KBM-7 (cell line): ENCODE data around the gene ACVRL1.

Source experiments
- DNase-seq: peaks from one replicate; pipeline ENCODE4 v3.0.0-alpha.2; 2015
- in situ Hi-C: fragments of 300-500 bp; cut with MboI; formaldehyde crosslinking; loops from 2 replicates; pipeline ENCODE4 v1.14.3; 2020; ENCODE audit warnings: low sequenced_read_pairs, low pct_unique_long_range_greater_than_20kb, mixed read lengths

The ACVRL1 gene

GRCh38 chr12:51951843-51952722 lies 44.8 kb downstream of the ACVRL1 start:
- in situ Hi-C loops, result no loop called here
- no peak for DNase-seq

DNA sequence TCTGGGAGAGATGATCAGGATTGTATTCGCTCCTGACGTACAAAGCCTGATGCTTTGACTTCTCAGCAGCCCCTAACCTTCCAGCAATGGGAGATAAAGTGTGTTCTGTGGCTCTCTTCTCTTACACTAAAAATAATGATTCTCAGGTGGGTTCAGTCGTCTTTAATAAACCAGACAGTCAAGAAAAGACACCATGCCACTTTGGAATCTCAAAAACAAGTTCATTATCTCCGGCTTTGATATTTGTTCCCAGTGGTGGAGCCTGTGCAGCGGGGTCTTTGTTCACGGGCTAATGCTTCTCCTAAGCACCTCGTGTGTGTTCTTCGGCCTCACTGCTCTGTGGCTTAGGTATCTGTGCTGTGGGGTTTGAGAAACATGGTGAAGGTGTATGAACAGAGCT lies 45.8 kb downstream of the ACVRL1 start:
- in situ Hi-C loops, result no loop called here
- DNase-seq, result no peak

DNA sequence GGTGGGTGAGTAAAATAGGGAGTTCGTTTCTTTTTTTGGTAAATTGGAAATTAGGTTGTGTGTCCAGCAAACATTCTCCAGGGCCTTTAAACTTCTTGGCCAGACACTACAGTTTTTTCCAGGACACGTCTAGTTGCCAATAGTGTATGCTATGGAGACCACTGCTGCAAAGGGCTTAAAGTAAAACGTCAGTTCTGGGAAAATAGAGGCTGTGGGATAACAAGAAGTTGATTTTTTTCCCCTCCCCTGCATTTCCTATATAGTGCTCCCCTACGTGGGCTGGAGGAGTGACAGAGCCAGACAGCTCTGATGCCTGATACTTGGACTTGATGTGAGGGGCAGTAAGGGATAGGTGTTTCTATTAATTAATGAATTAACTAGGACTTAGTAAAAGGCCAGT lies 46.6 kb downstream of the ACVRL1 start:
- DNase-seq, result no peak
- in situ Hi-C loops, result no loop called here

- no peak for DNase-seq
- in situ Hi-C loops, result no loop called here
These were observed 47.5 kb downstream of the ACVRL1 start for GRCh38 chr12:51954561-51955361.

DNA sequence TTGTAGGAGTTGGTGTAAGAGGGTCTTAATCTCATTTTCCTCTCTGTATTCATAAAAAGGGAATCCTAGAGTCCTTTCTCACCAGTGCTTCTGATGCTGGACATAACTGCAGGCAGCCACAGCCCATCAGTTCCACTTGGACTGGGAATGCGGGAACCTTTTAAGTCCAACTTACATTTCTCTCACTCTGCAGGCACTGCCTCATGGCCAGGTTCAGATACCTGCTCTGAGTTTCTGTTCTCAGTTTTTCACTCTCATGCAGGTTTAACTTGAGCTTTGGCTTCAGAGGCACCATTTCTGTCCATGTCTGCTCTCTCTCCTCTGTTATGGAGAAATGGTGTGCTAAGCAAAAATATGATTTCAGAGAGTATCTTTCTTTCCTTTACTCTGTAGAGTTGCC lies 48.4 kb downstream of the ACVRL1 start:
- DNase-seq, result no peak
- in situ Hi-C loops, result no loop called here

GRCh38 chr12:51958542-51958941 lies 51.2 kb downstream of the ACVRL1 start:
- in situ Hi-C loops, result no loop called here
- DNase-seq, result no peak

GRCh38 chr12:51959211-51959610 lies 51.9 kb downstream of the ACVRL1 start:
- in situ Hi-C loops, result no loop called here
- DNase-seq, result no peak

- in situ Hi-C loops, result no loop called here
- DNase-seq, result no peak
These were observed 52.6 kb downstream of the ACVRL1 start for GRCh38 chr12:51959921-51960320.

- in situ Hi-C loops, result no loop called here
- DNase-seq, result no peak
These were observed 53.2 kb downstream of the ACVRL1 start for GRCh38 chr12:51960488-51960887.

GRCh38 chr12:51960890-51961289 lies 53.6 kb downstream of the ACVRL1 start:
- no peak for DNase-seq
- in situ Hi-C loops, result no loop called here

DNA sequence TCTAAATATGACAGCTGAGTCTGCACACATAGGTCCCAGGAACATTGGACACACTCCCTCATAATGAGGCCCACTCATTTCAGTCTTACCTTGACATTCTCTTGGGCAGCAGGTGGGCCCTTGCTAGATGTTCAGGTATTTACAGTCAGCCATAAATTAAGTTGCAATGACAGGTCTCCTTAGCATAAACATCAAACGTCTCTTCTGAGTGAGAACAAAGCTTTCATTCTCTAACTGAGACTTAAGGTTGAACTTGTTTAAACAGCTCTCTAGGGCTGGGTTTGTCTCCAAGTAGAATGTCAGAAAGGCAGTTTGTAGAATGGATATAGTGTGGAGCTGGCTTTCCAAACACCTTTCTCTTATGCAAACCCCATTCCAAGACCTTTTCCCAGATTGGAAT lies 54.5 kb downstream of the ACVRL1 start:
- in situ Hi-C loops, result no loop called here
- no peak for DNase-seq

GRCh38 chr12:51962737-51963136 lies 55.4 kb downstream of the ACVRL1 start:
- no peak for DNase-seq
- in situ Hi-C loops, result no loop called here

DNA sequence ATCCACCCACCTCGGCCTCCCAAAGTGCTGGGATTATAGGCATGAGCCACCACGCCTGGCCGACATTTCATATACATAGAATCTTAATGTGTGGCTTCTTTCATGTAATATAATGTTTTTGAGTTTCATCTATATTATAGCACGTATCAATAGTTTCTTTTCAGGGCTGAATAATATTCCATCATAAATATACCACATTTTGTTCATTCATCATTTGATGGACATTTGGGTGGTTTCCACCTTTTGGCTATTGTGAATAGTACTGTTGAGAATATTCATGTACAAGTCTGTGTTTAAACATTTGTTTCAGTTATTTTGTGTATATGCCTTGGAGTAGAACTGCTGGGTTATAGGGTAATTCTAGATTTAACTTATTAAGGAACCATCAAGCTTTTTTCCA lies 56.2 kb downstream of the ACVRL1 start:
- in situ Hi-C loops, result no loop called here

DNA sequence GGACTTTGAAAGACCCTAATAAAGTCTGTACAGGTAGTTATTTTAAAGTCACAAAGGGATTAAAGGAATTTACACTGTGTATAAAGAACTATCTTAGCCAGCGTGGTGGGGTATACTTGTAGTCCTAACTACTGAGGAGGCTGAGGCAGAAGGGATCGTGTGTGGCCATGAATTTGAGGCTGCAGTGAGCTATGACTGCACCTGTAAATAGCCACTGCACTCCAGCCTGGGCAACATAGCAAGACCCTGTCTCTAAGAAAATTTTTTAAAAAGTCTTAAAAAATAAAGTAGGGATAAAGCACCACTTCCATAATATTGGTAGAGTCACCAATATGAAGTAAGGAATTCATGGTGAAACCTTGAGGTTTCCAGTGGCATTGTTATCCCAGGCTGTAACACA lies 62.3 kb downstream of the ACVRL1 start:
- DNase-seq, result no peak
- in situ Hi-C loops, result no loop called here

More for the DNA sequence above, 56.2 kb downstream of the ACVRL1 start:
- DNase-seq, result no peak

- in situ Hi-C loops, result no loop called here
- DNase-seq, result peak; percentile 39
These were observed 63.8 kb downstream of the ACVRL1 start for GRCh38 chr12:51970904-51971646.

DNA sequence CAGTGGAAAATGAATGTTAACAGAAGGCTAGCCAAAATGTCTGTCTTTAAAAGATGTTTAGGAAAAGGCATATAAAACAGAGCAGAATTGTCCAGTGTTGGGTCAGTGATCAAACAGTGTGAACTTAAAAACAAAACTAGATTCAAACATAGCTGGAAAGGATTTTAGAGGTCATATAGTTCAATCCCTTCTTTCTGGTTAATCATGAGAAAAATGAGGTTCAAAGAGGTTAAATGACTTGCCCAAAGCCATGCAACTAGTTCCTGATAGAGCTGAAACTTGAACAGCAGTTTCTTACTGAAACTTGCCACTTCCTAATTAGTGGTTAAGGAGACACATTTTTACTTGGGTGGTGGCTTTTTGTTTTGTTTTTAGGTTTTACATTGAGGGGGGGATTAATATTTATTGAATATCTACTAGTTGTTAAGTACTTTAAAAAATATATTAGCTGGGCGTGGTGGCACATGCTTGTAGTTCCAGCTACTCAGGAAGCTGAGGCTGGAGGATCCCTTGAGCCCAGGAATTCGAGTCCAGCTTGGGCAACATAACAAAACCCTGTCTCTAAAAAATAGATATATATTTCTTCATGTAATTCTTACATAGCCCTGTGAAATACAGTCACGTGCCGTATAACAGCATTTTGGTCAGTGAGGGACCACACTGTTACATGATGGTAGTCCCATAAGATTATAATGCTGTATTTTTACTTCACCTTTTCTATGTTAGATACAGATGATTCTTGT lies 64.5 kb downstream of the ACVRL1 start:
- in situ Hi-C loops, result no loop called here
- no peak for DNase-seq

DNA sequence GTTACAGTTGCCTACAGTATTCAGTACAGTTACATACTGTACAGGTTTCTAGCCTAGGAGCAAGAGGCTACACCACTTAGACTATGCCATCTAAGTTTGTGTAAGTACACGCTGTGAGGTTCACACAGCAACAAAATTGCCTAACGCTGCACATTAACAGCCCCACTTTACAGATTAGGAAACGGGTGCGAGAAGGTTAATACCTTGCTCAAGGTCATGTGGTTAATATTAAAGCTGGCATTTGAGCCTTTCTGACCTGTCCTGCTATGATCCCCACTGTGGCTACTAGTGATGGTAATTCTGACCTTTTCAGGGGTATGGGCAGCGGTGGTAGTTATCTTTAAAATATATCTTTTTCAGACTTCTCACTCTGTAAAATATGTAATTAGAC lies 65.1 kb downstream of the ACVRL1 start:
- in situ Hi-C loops, result no loop called here
- DNase-seq, result no peak

DNA sequence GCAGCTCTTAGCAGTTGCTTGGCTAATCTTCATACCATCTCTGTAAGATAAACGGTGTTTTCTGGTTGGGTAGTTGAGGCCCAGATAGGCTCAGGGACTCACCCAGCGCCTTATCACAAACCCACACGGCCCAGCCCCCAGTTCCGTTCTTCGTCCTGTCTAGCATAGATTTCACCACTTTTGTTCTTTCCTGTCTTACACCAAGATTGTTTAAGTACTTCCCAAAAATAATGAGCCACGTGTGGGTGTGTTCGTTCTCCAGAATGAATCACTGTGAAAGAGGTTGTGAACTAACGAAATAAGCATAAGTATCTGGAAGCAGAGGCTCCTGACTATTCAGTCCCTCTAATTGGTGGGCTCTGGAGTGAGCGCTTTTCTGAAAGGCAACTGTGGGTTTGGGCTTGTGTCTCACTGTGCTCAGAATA lies 65.6 kb downstream of the ACVRL1 start:
- in situ Hi-C loops, result no loop called here

More for the DNA sequence above, 65.6 kb downstream of the ACVRL1 start:
- peak; percentile 98 for DNase-seq
